Measurements from ENCODE around the gene CIBAR2.

CIBAR2 gene

DNA sequence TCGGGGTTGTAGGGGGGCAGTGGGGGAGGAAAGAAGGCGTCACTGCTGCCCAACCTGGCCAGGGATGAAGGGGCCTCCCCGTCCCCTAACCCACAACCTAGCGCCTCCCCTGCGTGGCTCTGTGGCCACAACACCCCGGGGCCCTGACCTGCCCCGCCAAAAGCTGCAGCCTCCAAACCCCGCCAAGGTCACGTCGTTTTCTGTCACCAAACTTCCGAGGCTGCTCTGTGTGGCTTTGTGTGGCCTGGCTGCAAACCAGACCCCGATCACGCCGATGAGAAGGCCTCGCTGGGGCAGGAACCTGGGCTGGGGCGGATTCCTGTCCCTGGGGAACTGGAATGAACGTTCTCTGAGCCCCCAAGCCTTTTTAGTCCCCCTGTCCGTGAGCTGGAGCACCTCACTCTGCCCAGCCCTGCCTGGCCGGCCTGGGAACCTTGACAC lies 30.5 kb upstream of the CIBAR2 start:
- no peak overlapping the region for H2BK120ac ChIP-seq (ENCODE audit: low read depth, low read length)
- H2BK15ac ChIP-seq (replicated peaks; ENCODE audit: low read depth) = no peak overlapping the region
- no peak overlapping the region for H2AK5ac ChIP-seq (ENCODE audit: low read length)
- H3K36me3 ChIP-seq (ENCODE audit: control insufficient read depth, insufficient read depth, low read length) = no peaks in the 10 kb centered on the region
- WGBS (ENCODE audit: extremely low coverage, insufficient coverage, low lambda C conversion rate) = no CpG with 5 or more reads among the region's 19 CpGs
- H3K4me1 ChIP-seq (ENCODE audit: control insufficient read depth, low read depth, low read length) = peaks cover 3% of the 10 kb centered on the region
- no peak overlapping the region for H3K9ac ChIP-seq (ENCODE audit: low read length)
- no peak overlapping the region for H4K8ac ChIP-seq (ENCODE audit: low read depth, low read length)
- no peak overlapping the region for H3K23ac ChIP-seq (ENCODE audit: low read length)
- no peak overlapping the region for H3K4me2 ChIP-seq (ENCODE audit: low read length)
- H3K79me1 ChIP-seq (ENCODE audit: low read length) = no peaks in the 10 kb centered on the region
- no peak overlapping the region for H3K4me3 ChIP-seq (ENCODE audit: low read length)
- H3K79me2 ChIP-seq (ENCODE audit: control insufficient read depth, insufficient read depth, low read length) = no peaks in the 10 kb centered on the region
- H3K56ac ChIP-seq (ENCODE audit: low read length) = no peak overlapping the region
- no peak for DNase-seq
- H3K4ac ChIP-seq (ENCODE audit: low read depth, low read length) = no peak overlapping the region
- no peaks in the 10 kb centered on the region for H3K27me3 ChIP-seq (ENCODE audit: insufficient read depth, low read length, poor library complexity)
- no peak overlapping the region for H3K18ac ChIP-seq (ENCODE audit: low read length)
- no peak overlapping the region for H2BK5ac ChIP-seq (ENCODE audit: low read length)
- no peak overlapping the region for H4K5ac ChIP-seq (ENCODE audit: low read length)
- no peak overlapping the region for H3K27ac ChIP-seq (ENCODE audit: low read depth, low read length)

DNA sequence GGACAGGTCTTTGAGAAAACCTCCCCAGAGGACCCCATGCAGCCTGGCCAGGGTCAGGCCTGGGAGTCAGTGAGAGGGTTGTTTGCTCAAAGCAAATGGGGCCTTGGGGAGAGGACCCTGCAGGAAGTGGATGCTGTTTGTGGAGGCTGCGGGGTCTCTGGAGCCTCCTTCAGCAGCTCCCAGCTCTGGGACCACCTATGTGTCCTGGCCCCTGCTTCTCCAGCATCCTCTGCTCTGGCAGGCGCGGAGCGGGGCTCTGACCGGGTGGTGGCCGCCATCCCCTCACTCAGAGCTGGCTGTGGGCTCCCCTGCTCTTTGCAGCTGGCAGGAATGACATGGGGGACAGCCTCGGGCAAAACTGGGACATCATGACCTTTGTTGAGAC lies 29.8 kb upstream of the CIBAR2 start:
- Histone ChIP-seq H2BK120ac (ENCODE audit: low read depth, low read length) (no peak overlapping the region), H3K4me3 (ENCODE audit: low read length) (no peak overlapping the region), H2BK5ac (ENCODE audit: low read length) (no peak overlapping the region), H3K79me2 (ENCODE audit: control insufficient read depth, insufficient read depth, low read length) (no peaks in the 10 kb centered on the region), H3K18ac (ENCODE audit: low read length) (no peak overlapping the region), H3K56ac (ENCODE audit: low read length) (no peak overlapping the region), H4K8ac (ENCODE audit: low read depth, low read length) (no peak overlapping the region), H2AK5ac (ENCODE audit: low read length) (no peak overlapping the region), H3K27ac (ENCODE audit: low read depth, low read length) (no peak overlapping the region), H3K36me3 (ENCODE audit: control insufficient read depth, insufficient read depth, low read length) (no peaks in the 10 kb centered on the region), H2BK15ac (replicated peaks; ENCODE audit: low read depth) (no peak overlapping the region), H3K4ac (ENCODE audit: low read depth, low read length) (no peak overlapping the region), H4K5ac (ENCODE audit: low read length) (no peak overlapping the region), H3K4me1 (ENCODE audit: control insufficient read depth, low read depth, low read length) (peaks cover 3% of the 10 kb centered on the region), H3K23ac (ENCODE audit: low read length) (no peak overlapping the region), H3K79me1 (ENCODE audit: low read length) (no peaks in the 10 kb centered on the region), H3K27me3 (ENCODE audit: insufficient read depth, low read length, poor library complexity) (no peaks in the 10 kb centered on the region), H3K4me2 (ENCODE audit: low read length) (no peak overlapping the region), H3K9ac (ENCODE audit: low read length) (no peak overlapping the region)
- no peak for DNase-seq
- WGBS (ENCODE audit: extremely low coverage, insufficient coverage, low lambda C conversion rate) = no CpG with 5 or more reads among the region's 7 CpGs

DNA sequence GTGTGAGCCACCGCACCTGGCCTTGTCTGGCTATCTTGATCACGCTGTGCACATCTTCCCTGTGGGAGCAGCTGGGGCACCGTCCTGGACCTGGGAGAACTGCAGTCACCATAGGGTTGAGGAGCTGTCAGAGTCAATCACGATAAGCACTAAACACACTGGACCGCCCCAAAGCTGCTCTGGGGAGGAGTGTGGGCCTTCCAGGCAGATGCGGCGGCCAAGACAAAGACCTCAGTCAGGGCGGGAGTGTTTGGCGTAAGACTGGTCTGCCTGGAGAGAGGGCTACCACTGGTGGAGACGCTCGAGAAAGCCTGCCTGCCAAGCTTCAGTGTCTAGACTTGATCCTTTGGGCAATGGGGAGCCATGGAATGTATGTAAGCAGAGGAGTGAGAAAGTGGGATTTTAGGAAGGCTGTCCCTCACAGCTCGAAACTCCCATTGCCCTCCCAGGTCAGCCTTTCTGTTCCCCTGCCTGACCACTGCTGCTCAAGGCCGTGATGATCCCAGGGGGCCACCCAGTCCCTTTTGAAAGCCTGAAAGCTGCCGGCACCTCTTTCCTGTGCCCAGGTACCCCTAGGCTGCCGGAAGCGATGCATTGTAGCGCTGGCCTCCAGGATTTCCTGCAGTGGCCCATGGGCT lies 29.3 kb upstream of the CIBAR2 start:
- H3K56ac ChIP-seq (ENCODE audit: low read length) = no peak overlapping the region
- H3K27ac ChIP-seq (ENCODE audit: low read depth, low read length) = no peak overlapping the region
- H3K4me3 ChIP-seq (ENCODE audit: low read length) = no peak overlapping the region
- no peaks in the 10 kb centered on the region for H3K27me3 ChIP-seq (ENCODE audit: insufficient read depth, low read length, poor library complexity)
- H3K23ac ChIP-seq (ENCODE audit: low read length) = no peak overlapping the region
- no peak overlapping the region for H2BK15ac ChIP-seq (replicated peaks; ENCODE audit: low read depth)
- no peaks in the 10 kb centered on the region for H3K36me3 ChIP-seq (ENCODE audit: control insufficient read depth, insufficient read depth, low read length)
- peaks cover 3% of the 10 kb centered on the region for H3K4me1 ChIP-seq (ENCODE audit: control insufficient read depth, low read depth, low read length)
- no peak overlapping the region for H2BK5ac ChIP-seq (ENCODE audit: low read length)
- no CpG with 5 or more reads among the region's 17 CpGs for WGBS (ENCODE audit: extremely low coverage, insufficient coverage, low lambda C conversion rate)
- H3K18ac ChIP-seq (ENCODE audit: low read length) = no peak overlapping the region
- H3K79me2 ChIP-seq (ENCODE audit: control insufficient read depth, insufficient read depth, low read length) = no peaks in the 10 kb centered on the region
- no peak overlapping the region for H3K4me2 ChIP-seq (ENCODE audit: low read length)
- H3K4ac ChIP-seq (ENCODE audit: low read depth, low read length) = no peak overlapping the region
- no peak overlapping the region for H2AK5ac ChIP-seq (ENCODE audit: low read length)
- DNase-seq = no peak
- no peak overlapping the region for H3K9ac ChIP-seq (ENCODE audit: low read length)
- H4K5ac ChIP-seq (ENCODE audit: low read length) = no peak overlapping the region
- H2BK120ac ChIP-seq (ENCODE audit: low read depth, low read length) = no peak overlapping the region
- H3K79me1 ChIP-seq (ENCODE audit: low read length) = no peaks in the 10 kb centered on the region
- H4K8ac ChIP-seq (ENCODE audit: low read depth, low read length) = no peak overlapping the region

DNA sequence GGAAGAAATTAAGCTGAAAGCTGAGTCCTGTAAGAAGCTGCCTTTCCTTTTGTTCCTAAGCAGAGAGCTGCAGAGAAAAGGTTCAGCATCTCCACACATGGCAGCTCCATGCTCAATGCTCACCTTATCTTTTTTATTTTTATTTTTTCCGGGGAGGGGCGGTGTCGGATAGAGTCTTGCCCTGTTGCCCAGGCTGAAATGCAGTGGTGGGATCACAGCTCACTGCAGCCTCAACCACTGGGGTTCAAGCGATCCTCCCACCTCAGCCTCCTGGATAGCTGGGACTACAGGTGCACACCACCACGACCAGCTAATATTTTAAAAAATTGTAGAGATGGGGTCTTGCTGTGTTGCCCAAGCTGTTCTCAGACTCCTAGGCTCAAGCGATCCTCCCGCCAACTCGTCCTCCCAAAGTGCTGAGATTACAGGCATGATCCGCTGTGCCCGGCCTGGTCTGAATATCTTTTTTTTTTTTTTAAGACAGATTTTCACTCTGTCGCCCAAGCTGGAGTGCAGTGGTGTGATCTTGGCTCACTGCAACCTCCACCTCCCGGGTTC lies 28.3 kb upstream of the CIBAR2 start:
- H3K4me3 ChIP-seq (ENCODE audit: low read length) = no peak overlapping the region
- no peak overlapping the region for H3K4me2 ChIP-seq (ENCODE audit: low read length)
- peaks cover 3% of the 10 kb centered on the region for H3K4me1 ChIP-seq (ENCODE audit: control insufficient read depth, low read depth, low read length)
- H3K36me3 ChIP-seq (ENCODE audit: control insufficient read depth, insufficient read depth, low read length) = no peaks in the 10 kb centered on the region
- H3K56ac ChIP-seq (ENCODE audit: low read length) = no peak overlapping the region
- no peak overlapping the region for H3K9ac ChIP-seq (ENCODE audit: low read length)
- H3K23ac ChIP-seq (ENCODE audit: low read length) = no peak overlapping the region
- no CpG with 5 or more reads among the region's 12 CpGs for WGBS (ENCODE audit: extremely low coverage, insufficient coverage, low lambda C conversion rate)
- no peak for DNase-seq
- H2BK5ac ChIP-seq (ENCODE audit: low read length) = no peak overlapping the region
- H3K4ac ChIP-seq (ENCODE audit: low read depth, low read length) = no peak overlapping the region
- no peak overlapping the region for H2BK15ac ChIP-seq (replicated peaks; ENCODE audit: low read depth)
- no peaks in the 10 kb centered on the region for H3K27me3 ChIP-seq (ENCODE audit: insufficient read depth, low read length, poor library complexity)
- H2BK120ac ChIP-seq (ENCODE audit: low read depth, low read length) = no peak overlapping the region
- H2AK5ac ChIP-seq (ENCODE audit: low read length) = no peak overlapping the region
- H4K8ac ChIP-seq (ENCODE audit: low read depth, low read length) = no peak overlapping the region
- no peaks in the 10 kb centered on the region for H3K79me2 ChIP-seq (ENCODE audit: control insufficient read depth, insufficient read depth, low read length)
- H4K5ac ChIP-seq (ENCODE audit: low read length) = no peak overlapping the region
- H3K18ac ChIP-seq (ENCODE audit: low read length) = no peak overlapping the region
- H3K79me1 ChIP-seq (ENCODE audit: low read length) = no peaks in the 10 kb centered on the region
- no peak overlapping the region for H3K27ac ChIP-seq (ENCODE audit: low read depth, low read length)

DNA sequence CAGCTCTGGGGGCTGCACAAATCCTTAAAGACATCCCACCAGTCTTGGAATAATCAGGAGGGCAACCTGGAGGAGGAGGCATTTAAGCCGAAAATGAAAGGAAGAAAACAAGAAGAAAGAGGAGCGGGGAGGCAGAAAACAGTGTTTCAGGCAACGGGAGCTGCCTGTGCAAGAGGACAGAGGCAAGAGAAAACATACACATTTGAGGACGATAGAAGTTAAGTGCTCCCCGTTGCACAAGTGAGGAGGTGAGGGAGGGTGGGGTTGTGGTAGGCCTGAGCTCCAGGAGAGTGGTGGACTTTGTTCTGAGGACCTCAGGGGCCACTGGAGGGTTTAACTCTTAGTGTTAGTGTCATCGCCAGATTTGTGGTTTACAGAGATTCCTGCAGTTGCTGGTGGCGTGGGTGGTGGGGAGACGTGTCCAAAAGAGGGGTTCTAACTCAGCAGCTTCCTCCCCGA lies 27.6 kb upstream of the CIBAR2 start:
- no peak overlapping the region for H3K23ac ChIP-seq (ENCODE audit: low read length)
- peaks cover 3% of the 10 kb centered on the region for H3K4me1 ChIP-seq (ENCODE audit: control insufficient read depth, low read depth, low read length)
- H3K4ac ChIP-seq (ENCODE audit: low read depth, low read length) = no peak overlapping the region
- no peaks in the 10 kb centered on the region for H3K27me3 ChIP-seq (ENCODE audit: insufficient read depth, low read length, poor library complexity)
- H3K4me2 ChIP-seq (ENCODE audit: low read length) = no peak overlapping the region
- H2BK15ac ChIP-seq (replicated peaks; ENCODE audit: low read depth) = no peak overlapping the region
- no peaks in the 10 kb centered on the region for H3K79me1 ChIP-seq (ENCODE audit: low read length)
- no peak overlapping the region for H3K56ac ChIP-seq (ENCODE audit: low read length)
- H3K4me3 ChIP-seq (ENCODE audit: low read length) = no peak overlapping the region
- H3K36me3 ChIP-seq (ENCODE audit: control insufficient read depth, insufficient read depth, low read length) = no peaks in the 10 kb centered on the region
- H3K9ac ChIP-seq (ENCODE audit: low read length) = no peak overlapping the region
- DNase-seq = no peak
- no peaks in the 10 kb centered on the region for H3K79me2 ChIP-seq (ENCODE audit: control insufficient read depth, insufficient read depth, low read length)
- no peak overlapping the region for H2BK120ac ChIP-seq (ENCODE audit: low read depth, low read length)
- no peak overlapping the region for H3K27ac ChIP-seq (ENCODE audit: low read depth, low read length)
- no peak overlapping the region for H2AK5ac ChIP-seq (ENCODE audit: low read length)
- no peak overlapping the region for H4K5ac ChIP-seq (ENCODE audit: low read length)
- no peak overlapping the region for H4K8ac ChIP-seq (ENCODE audit: low read depth, low read length)
- no peak overlapping the region for H2BK5ac ChIP-seq (ENCODE audit: low read length)
- no CpG with 5 or more reads among the region's 9 CpGs for WGBS (ENCODE audit: extremely low coverage, insufficient coverage, low lambda C conversion rate)
- H3K18ac ChIP-seq (ENCODE audit: low read length) = no peak overlapping the region
